ENCODE measurements around the gene REC8. TPM values are rescaled to one million over a fixed set of nuclear protein-coding genes. Genes with fewer than 3 reads are reported as not detected.

REC8 gene
- total RNA-seq, 1 experiment from 2014 or later = 7.6 TPM

DNA sequence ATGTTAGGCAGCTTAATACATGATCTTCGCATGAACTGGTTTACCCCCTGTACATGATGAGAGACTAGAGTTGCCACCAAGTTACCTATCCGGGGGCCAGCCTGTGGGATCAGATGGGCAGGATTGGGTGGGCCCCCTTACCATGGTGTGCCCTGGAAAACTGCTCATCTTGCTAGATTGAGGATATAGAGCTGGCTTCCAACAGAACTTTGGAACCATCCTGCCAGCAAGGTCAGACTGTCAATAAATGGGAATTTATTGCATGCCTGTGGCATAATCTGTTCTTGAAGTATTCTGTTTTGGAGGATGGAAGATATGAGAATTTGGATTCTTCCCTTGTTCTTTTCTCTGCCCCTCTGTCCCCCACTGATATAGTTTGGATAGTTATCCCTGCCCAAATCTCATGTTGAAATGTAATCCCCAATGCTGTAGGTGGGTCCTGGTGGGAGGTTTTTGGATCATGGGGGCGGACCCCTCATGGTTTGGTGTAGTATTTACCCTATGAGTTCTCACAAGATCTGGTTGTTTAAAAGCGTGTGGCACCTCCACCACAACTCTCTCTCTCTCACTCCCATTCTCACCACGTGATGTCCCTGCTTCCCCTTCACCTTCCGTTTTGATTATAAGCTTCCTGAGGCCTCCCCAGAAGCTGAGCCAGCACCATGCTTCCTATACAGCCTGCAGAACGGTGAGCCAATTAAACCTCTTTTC lies 27.1 kb downstream of the REC8 start:
- peaks cover 14 to 26% of the 10 kb centered on the region in 2 experiments for H3K4me1 ChIP-seq (ENCODE audit: control insufficient read depth in 1 of 2, insufficient read depth in 2 of 2, low read length in 2 of 2)
- H3K79me2 ChIP-seq (ENCODE audit: insufficient read depth, low read length) = peaks cover 24% of the 10 kb centered on the region
- ATAC-seq (no peak), DNase-seq (ENCODE audit: low read depth, low spot score) (no peak)
- no peaks in the 10 kb centered on the region for H3K27me3 ChIP-seq (ENCODE audit: insufficient read depth, low read length)
- H3K9me2 ChIP-seq (ENCODE audit: insufficient read depth) = no peaks in the 10 kb centered on the region
- no peak overlapping the region for H3K4me3 ChIP-seq (replicated peaks in 1 of 2; ENCODE audit: low read depth in 1 of 2, low read length in 2 of 2)
- intact Hi-C loops (cut with micrococcal nuclease) = no loop called here
- BruUV-seq (replicated peaks) = no TSS peak
- H4K20me1 ChIP-seq (ENCODE audit: insufficient read depth) = no peaks in the 10 kb centered on the region
- H3K36me3 ChIP-seq (ENCODE audit: control insufficient read depth in 1 of 2, insufficient read depth in 2 of 2, low read length in 2 of 2) = peaks cover 0 to 15% of the 10 kb centered on the region in 2 experiments; a peak in 2 of 4 replicates
- no peak overlapping the region for H3K4me2 ChIP-seq (ENCODE audit: low read length)
- ChIA-PET CTCF (no interaction called here), RAD21 (ENCODE audit: low non-redundant PET in 1 of 2, low total read pairs in 2 of 2, uncharacterized antibody in 2 of 2, unreplicated experiment in 2 of 2) (no interaction called here), POLR2A (no interaction called here)
- no peak overlapping the region for H2AFZ ChIP-seq (ENCODE audit: low read depth, low read length, poor library complexity, severe bottlenecking)
- peaks cover 3 to 10% of the 10 kb centered on the region in 2 experiments; a peak in 1 of 4 replicates for H3K9me3 ChIP-seq (ENCODE audit: control insufficient read depth in 1 of 2, insufficient read depth in 1 of 2, low read depth in 1 of 2, low read length in 2 of 2)
- H3K27ac ChIP-seq (ENCODE audit: low read depth, low read length) = no peak overlapping the region
- TF ChIP-seq ZBTB33 (IDR thresholded peaks at IDR 0.05; ENCODE audit: extremely low read depth, insufficient replicate concordance, low read length) (no peak), FOSL1 (IDR thresholded peaks at IDR 0.05; ENCODE audit: low read depth) (no peak), RAD21 (IDR thresholded peaks at IDR 0.05; ENCODE audit: low read depth) (no peak), CBX3 (IDR thresholded peaks at IDR 0.05; ENCODE audit: low read depth) (no peak), ELF1 (IDR thresholded peaks at IDR 0.05; ENCODE audit: borderline replicate concordance, low read depth) (no peak), SP1 (IDR thresholded peaks at IDR 0.05; ENCODE audit: low read depth) (no peak), POLR2A (IDR thresholded peaks at IDR 0.05; ENCODE audit: borderline replicate concordance, extremely low read depth, insufficient read depth, insufficient read length) (no peak), ZNF274 (IDR thresholded peaks at IDR 0.05; ENCODE audit: low read depth, low read length) (no peak), YY1 (IDR thresholded peaks at IDR 0.05; ENCODE audit: extremely low read depth, insufficient replicate concordance, low read depth, low read length) (no peak), EZH2 (IDR thresholded peaks at IDR 0.05) (no peak), ZFX (IDR thresholded peaks at IDR 0.05) (no peak), CEBPB (IDR thresholded peaks at IDR 0.05; ENCODE audit: low read depth) (no peak), EGR1 (IDR thresholded peaks at IDR 0.05; ENCODE audit: low read depth) (no peak), EZH2phosphoT487 (IDR thresholded peaks at IDR 0.05; ENCODE audit: borderline replicate concordance) (no peak), SRF (IDR thresholded peaks at IDR 0.05; ENCODE audit: low read depth) (no peak), TCF7L2 (IDR thresholded peaks at IDR 0.05; ENCODE audit: borderline replicate concordance, extremely low read depth, insufficient read depth, insufficient read length) (no peak), SIN3A (IDR thresholded peaks at IDR 0.05; ENCODE audit: low read depth) (no peak)
- TF ChIP-seq, protein P1, sequence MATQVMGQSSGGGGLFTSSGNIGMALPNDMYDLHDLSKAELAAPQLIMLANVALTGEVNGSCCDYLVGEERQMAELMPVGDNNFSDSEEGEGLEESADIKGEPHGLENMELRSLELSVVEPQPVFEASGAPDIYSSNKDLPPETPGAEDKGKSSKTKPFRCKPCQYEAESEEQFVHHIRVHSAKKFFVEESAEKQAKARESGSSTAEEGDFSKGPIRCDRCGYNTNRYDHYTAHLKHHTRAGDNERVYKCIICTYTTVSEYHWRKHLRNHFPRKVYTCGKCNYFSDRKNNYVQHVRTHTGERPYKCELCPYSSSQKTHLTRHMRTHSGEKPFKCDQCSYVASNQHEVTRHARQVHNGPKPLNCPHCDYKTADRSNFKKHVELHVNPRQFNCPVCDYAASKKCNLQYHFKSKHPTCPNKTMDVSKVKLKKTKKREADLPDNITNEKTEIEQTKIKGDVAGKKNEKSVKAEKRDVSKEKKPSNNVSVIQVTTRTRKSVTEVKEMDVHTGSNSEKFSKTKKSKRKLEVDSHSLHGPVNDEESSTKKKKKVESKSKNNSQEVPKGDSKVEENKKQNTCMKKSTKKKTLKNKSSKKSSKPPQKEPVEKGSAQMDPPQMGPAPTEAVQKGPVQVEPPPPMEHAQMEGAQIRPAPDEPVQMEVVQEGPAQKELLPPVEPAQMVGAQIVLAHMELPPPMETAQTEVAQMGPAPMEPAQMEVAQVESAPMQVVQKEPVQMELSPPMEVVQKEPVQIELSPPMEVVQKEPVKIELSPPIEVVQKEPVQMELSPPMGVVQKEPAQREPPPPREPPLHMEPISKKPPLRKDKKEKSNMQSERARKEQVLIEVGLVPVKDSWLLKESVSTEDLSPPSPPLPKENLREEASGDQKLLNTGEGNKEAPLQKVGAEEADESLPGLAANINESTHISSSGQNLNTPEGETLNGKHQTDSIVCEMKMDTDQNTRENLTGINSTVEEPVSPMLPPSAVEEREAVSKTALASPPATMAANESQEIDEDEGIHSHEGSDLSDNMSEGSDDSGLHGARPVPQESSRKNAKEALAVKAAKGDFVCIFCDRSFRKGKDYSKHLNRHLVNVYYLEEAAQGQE (IDR thresholded peaks at IDR 0.05; ENCODE audit: low read depth) = no peak
- TF ChIP-seq, protein P2, sequence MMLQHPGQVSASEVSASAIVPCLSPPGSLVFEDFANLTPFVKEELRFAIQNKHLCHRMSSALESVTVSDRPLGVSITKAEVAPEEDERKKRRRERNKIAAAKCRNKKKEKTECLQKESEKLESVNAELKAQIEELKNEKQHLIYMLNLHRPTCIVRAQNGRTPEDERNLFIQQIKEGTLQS (IDR thresholded peaks at IDR 0.05) = no peak
- TF ChIP-seq, protein P3, sequence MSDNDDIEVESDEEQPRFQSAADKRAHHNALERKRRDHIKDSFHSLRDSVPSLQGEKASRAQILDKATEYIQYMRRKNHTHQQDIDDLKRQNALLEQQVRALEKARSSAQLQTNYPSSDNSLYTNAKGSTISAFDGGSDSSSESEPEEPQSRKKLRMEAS (IDR thresholded peaks at IDR 0.05) = no peak
- H3K9ac ChIP-seq (ENCODE audit: low read length) = no peak overlapping the region

Measured in HCT116 (cell line).